Measurements from ENCODE around the gene FOXO6.

FOXO6 gene

DNA sequence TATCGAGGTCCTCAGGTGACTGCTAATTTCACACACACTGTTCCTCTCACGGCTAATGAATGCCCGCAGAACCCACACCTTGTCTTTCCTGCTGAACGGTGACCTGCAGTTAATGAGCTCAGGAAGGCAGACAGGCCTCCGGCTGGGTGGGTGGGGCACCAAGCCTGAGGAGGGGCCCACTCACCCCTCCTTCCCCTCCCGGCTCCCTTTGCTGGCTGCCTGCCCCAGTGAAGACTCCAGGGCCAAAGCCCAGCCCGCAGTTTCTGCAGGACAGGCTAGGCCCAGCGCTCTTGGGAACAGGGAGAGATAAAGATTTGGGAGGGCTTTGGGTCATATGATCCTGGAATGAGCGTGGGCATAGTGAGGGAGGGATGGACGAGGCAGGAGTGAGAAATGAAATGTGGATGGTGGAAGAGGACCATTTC lies 26.4 kb downstream of the FOXO6 start:
- FAIRE-seq (no peak), DNase-seq (ENCODE audit: insufficient read length, low spot score) (no peak)
- TF ChIP-seq SPI1 (IDR thresholded peaks at IDR 0.05; ENCODE audit: low read depth, low read length): no peak
- TF ChIP-seq POU2F2 (IDR thresholded peaks at IDR 0.05; ENCODE audit: low read depth, low read length): no peak
- no peak for TF ChIP-seq POLR2AphosphoS5 (IDR thresholded peaks at IDR 0.05; ENCODE audit: low read depth, low read length)
- TF ChIP-seq PAX5 (IDR thresholded peaks at IDR 0.05; ENCODE audit: insufficient read depth, low read length, severe bottlenecking): no peak
- no peak for TF ChIP-seq POLR2A (IDR thresholded peaks at IDR 0.05; ENCODE audit: low read depth, low read length)
- no peak for TF ChIP-seq TAF1 (IDR thresholded peaks at IDR 0.05; ENCODE audit: low read depth, low read length)

DNA sequence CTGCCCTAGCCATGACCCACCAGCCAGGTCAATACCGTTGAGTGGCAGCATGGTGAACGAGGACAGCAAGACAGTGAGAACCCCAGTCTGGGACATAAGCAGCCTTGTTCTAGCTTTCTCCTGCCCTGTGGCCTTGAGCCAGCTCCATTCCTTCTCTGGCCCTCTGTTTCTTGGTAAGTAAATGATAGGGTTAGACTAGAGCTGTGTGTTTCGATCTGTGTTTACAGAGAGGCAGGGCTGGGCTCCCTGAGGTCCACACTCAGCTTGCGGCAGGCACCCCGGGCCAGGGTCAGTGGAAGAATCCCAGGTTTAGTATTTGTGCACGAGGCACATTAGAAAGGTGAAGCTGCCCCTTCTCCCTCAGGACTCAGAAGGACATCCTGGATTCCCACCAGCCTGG lies 27.3 kb downstream of the FOXO6 start:
- FAIRE-seq (no peak), DNase-seq (ENCODE audit: insufficient read length, low spot score) (no peak)
- TF ChIP-seq PAX5 (IDR thresholded peaks at IDR 0.05; ENCODE audit: insufficient read depth, low read length, severe bottlenecking) (no peak), POU2F2 (IDR thresholded peaks at IDR 0.05; ENCODE audit: low read depth, low read length) (no peak), TAF1 (IDR thresholded peaks at IDR 0.05; ENCODE audit: low read depth, low read length) (no peak), POLR2AphosphoS5 (IDR thresholded peaks at IDR 0.05; ENCODE audit: low read depth, low read length) (no peak), SPI1 (IDR thresholded peaks at IDR 0.05; ENCODE audit: low read depth, low read length) (no peak), POLR2A (IDR thresholded peaks at IDR 0.05; ENCODE audit: low read depth, low read length) (no peak)

DNA sequence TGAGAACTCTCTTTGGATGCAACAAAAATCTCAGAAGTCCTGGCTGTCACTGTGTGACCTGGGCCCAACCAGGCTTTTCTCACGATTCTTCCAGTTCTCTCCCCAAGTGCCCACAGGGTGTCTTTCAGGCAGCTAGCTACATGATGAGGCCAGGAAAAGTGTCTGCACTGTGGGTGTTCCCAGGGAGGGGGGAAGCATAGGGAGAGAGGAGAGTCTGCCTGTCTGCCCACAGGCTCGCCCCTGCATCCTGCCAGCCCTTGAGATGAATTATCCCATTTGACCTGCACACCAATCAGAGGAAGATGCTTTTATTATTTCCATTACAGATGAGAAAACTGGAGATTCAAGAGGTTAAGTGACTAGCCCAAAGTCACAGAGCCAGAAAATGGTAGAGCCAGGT lies 27.8 kb downstream of the FOXO6 start:
- FAIRE-seq (no peak), DNase-seq (ENCODE audit: insufficient read length, low spot score) (no peak)
- TF ChIP-seq POLR2AphosphoS5 (IDR thresholded peaks at IDR 0.05; ENCODE audit: low read depth, low read length): no peak
- no peak for TF ChIP-seq SPI1 (IDR thresholded peaks at IDR 0.05; ENCODE audit: low read depth, low read length)
- no peak for TF ChIP-seq TAF1 (IDR thresholded peaks at IDR 0.05; ENCODE audit: low read depth, low read length)
- no peak for TF ChIP-seq PAX5 (IDR thresholded peaks at IDR 0.05; ENCODE audit: insufficient read depth, low read length, severe bottlenecking)
- no peak for TF ChIP-seq POLR2A (IDR thresholded peaks at IDR 0.05; ENCODE audit: low read depth, low read length)
- TF ChIP-seq POU2F2 (IDR thresholded peaks at IDR 0.05; ENCODE audit: low read depth, low read length): no peak

DNA sequence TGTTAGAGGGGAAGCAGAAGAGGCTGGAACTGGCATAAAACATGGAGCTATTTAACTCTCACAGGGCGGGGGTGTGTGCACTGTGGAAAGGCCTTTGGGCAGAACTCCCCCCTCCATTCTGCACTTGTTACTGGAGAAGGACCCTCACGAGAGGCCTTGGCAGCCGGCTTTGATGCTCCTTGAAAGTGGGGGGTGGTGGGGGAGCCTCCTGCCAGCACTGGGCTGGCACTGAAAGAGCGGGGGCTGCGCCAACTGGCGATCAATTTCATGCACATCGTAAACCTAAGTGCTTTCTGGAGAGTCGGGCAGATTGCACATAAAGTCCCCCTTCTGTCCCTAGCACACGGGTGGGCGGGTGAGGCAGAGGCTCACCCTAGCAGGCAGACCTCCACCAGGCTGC lies 28.9 kb downstream of the FOXO6 start:
- no peak for FAIRE-seq
- TF ChIP-seq PAX5 (IDR thresholded peaks at IDR 0.05; ENCODE audit: insufficient read depth, low read length, severe bottlenecking): no peak
- no peak for TF ChIP-seq POLR2A (IDR thresholded peaks at IDR 0.05; ENCODE audit: low read depth, low read length)
- no peak for TF ChIP-seq SPI1 (IDR thresholded peaks at IDR 0.05; ENCODE audit: low read depth, low read length)
- TF ChIP-seq TAF1 (IDR thresholded peaks at IDR 0.05; ENCODE audit: low read depth, low read length): no peak
- DNase-seq (ENCODE audit: insufficient read length, low spot score): no peak

DNA sequence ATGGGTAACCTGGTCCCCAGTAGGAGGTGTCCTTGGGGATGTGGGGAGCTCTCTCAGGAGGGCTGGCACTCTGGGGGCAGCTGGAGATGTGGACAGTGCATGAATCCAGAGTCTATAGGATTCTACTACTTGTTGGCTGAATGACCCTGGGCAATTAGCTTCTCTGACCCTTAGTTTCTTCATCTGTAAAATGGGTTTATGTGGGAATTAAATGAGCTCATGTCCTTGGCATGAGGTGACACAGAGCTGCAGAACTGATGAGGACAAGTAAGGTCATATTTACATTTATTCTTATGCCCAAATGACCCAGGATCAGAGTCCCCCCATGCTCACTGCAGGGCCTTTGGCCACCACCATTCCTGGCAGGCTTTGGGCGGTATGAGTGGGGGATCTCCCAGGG lies 29.3 kb downstream of the FOXO6 start:
- FAIRE-seq: no peak

DNA sequence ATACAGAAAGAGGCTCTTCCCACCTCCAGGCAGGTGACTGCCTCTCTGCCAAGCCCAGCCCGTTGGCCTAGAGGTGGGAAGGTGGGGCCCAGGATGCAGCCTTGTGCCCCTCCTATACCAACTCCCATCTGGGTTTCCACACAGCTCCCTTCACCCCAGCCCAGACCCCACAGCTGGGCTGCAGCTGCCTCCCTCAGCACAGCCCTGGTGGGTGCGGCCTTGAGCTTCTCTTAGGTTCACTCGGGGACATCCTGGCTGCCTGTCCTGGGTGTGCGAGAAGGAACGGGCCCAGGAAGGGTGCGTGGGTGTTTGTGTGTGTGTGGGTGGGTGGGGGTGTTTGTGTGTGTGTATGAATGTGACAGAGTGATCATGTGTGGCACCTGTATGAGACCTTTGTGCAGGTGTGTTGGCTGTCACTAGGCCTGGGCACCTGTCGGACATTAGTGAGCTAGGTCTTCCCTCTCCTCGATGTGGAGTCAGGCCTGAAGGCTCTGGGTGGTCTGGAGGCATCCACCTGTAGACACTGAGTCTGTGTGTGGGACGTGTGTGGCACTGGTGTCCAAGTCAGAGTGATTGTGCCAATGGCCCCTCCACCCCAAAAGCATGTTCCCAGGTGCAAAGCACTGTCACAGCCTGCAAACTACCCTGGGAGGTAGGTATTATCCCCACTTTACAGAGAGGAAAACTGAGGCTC lies 30.7 kb downstream of the FOXO6 start:
- FAIRE-seq: no peak
- DNase-seq (ENCODE audit: insufficient read length, low spot score): no peak
- no peak for TF ChIP-seq SPI1 (IDR thresholded peaks at IDR 0.05; ENCODE audit: low read depth, low read length)

More for the DNA sequence above, 29.3 kb downstream of the FOXO6 start:
- TF ChIP-seq SPI1 (IDR thresholded peaks at IDR 0.05; ENCODE audit: low read depth, low read length) (no peak), PAX5 (IDR thresholded peaks at IDR 0.05; ENCODE audit: insufficient read depth, low read length, severe bottlenecking) (no peak)
- DNase-seq (ENCODE audit: insufficient read length, low spot score): no peak

DNA sequence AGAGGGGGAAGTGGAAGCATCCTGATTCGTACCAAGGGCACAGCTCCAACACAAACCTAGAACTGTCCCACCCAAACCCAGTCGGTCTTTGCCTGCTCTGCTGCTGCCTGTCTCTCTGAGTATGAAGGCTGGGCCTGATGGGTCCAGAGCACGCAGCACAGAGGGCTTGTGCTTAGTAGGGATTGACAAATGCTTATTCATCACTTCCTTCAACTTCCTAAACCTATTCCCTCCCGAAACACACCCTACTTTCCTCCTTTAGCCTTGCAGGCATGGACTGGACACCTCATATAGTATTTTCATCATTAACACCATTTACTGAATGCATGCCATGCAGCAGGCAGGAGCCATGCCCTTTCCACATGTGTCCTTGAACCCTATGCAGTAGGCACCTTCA lies 31.3 kb downstream of the FOXO6 start:
- TF ChIP-seq PAX5 (IDR thresholded peaks at IDR 0.05; ENCODE audit: insufficient read depth, low read length, severe bottlenecking): no peak
- no peak for TF ChIP-seq POU2F2 (IDR thresholded peaks at IDR 0.05; ENCODE audit: low read depth, low read length)
- no peak for TF ChIP-seq POLR2A (IDR thresholded peaks at IDR 0.05; ENCODE audit: low read depth, low read length)
- no peak for TF ChIP-seq SPI1 (IDR thresholded peaks at IDR 0.05; ENCODE audit: low read depth, low read length)
- TF ChIP-seq POLR2AphosphoS5 (IDR thresholded peaks at IDR 0.05; ENCODE audit: low read depth, low read length): no peak
- TF ChIP-seq TAF1 (IDR thresholded peaks at IDR 0.05; ENCODE audit: low read depth, low read length): no peak
- no peak for FAIRE-seq
- DNase-seq (ENCODE audit: insufficient read length, low spot score): no peak

DNA sequence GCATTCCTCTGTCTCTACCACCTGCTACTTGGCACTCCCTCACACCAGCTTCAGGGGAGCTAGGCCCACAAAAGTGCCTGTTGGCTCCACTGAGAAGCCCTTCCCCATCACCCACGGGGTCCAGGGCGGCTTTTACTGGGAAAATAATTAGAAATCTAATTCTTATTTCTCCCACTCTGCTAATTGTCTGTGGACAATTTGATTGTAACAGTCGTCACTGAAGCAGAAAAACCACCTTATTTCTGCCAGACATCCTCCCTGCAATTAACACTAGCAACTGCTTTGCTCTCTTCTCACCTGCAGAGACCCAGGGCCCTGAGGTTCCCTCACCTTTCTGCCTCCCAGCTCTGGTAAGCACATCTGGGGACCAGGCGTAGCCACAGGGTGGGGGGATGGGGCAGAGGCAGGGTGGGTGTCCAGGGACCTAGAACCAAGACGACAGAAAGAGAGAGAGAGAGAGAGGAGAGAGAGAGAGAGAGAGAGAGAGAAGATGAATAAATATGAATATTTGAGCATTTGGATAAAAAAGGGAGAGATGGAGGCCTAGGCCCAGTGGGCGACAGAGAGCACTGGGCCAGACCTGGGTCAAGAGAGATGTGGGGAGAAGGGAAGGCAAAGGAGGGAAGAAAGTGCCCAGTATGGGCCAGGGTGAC lies 32.6 kb downstream of the FOXO6 start:
- FAIRE-seq: no peak
- TF ChIP-seq POLR2A (IDR thresholded peaks at IDR 0.05; ENCODE audit: low read depth, low read length) (no peak), SPI1 (IDR thresholded peaks at IDR 0.05; ENCODE audit: low read depth, low read length) (no peak), PAX5 (IDR thresholded peaks at IDR 0.05; ENCODE audit: insufficient read depth, low read length, severe bottlenecking) (no peak), POLR2AphosphoS5 (IDR thresholded peaks at IDR 0.05; ENCODE audit: low read depth, low read length) (no peak), TAF1 (IDR thresholded peaks at IDR 0.05; ENCODE audit: low read depth, low read length) (no peak), POU2F2 (IDR thresholded peaks at IDR 0.05; ENCODE audit: low read depth, low read length) (no peak)
- no peak for DNase-seq (ENCODE audit: insufficient read length, low spot score)

DNA sequence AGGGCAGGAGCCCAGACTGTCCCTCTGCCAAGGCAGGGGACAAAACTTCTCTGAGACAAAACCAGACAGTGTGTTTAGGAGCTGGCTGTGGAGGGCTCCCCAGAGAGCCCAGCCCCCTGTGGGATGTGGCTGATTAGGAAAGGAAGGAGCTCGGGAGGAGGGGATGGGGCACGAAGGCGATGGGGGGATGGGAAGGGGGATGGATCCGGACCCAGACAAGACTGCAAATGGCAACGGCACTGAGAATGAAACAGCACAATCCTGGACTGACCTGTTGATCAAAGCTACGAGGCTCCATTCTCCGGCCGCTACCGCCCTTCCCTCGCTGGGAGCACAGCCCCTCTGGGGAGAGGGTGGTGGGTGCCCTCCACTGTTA lies 33.1 kb downstream of the FOXO6 start:
- no peak for FAIRE-seq
- TF ChIP-seq PAX5 (IDR thresholded peaks at IDR 0.05; ENCODE audit: insufficient read depth, low read length, severe bottlenecking) (no peak), TAF1 (IDR thresholded peaks at IDR 0.05; ENCODE audit: low read depth, low read length) (no peak), POU2F2 (IDR thresholded peaks at IDR 0.05; ENCODE audit: low read depth, low read length) (no peak), POLR2A (IDR thresholded peaks at IDR 0.05; ENCODE audit: low read depth, low read length) (no peak), POLR2AphosphoS5 (IDR thresholded peaks at IDR 0.05; ENCODE audit: low read depth, low read length) (no peak), SPI1 (IDR thresholded peaks at IDR 0.05; ENCODE audit: low read depth, low read length) (no peak)
- DNase-seq (ENCODE audit: insufficient read length, low spot score): no peak

Measured in GM12891 (cell line).